HEK293 (cell line): ENCODE data around the gene GPATCH3.

ENCODE experiments used
- AEBP2 ChIP-seq: fragments of 450-650 bp; formaldehyde crosslinking; IDR thresholded peaks from 2 replicates; pipeline ENCODE4 v1.5.1; 2016; ENCODE audit warnings: missing biosample characterization, missing genetic modification characterization, borderline replicate concordance
- BCL6B ChIP-seq: fragments of 450-650 bp; formaldehyde crosslinking; IDR thresholded peaks from 2 replicates; pipeline ENCODE4 v1.5.1; 2017; ENCODE audit warnings: missing biosample characterization, missing genetic modification characterization
- HIC1 ChIP-seq: fragments of 450-650 bp; formaldehyde crosslinking; IDR thresholded peaks from 2 replicates; pipeline ENCODE4 v1.5.1; 2016; ENCODE audit warnings: missing biosample characterization, missing genetic modification characterization
- KLF1 ChIP-seq: fragments of 450-650 bp; formaldehyde crosslinking; IDR thresholded peaks from 2 replicates; pipeline ENCODE4 v1.5.1; 2016; ENCODE audit warnings: missing biosample characterization, missing genetic modification characterization
- KLF17 ChIP-seq: fragments of 450-650 bp; formaldehyde crosslinking; IDR thresholded peaks from 2 replicates; pipeline ENCODE4 v1.5.1; 2016; ENCODE audit warnings: missing biosample characterization, missing genetic modification characterization
- RBAK ChIP-seq: fragments of 450-650 bp; formaldehyde crosslinking; IDR thresholded peaks from 2 replicates; pipeline ENCODE4 v1.5.1; 2016; ENCODE audit warnings: missing biosample characterization, missing genetic modification characterization
- TSHZ1 ChIP-seq: fragments of 450-650 bp; formaldehyde crosslinking; IDR thresholded peaks from 2 replicates; pipeline ENCODE4 v1.5.1; 2016; ENCODE audit warnings: missing biosample characterization, missing genetic modification characterization, borderline replicate concordance
- YY2 ChIP-seq: fragments of 450-650 bp; formaldehyde crosslinking; IDR thresholded peaks from 2 replicates; pipeline ENCODE4 v1.5.1; 2016; ENCODE audit warnings: missing biosample characterization, missing genetic modification characterization
- ZBTB26 ChIP-seq: fragments of 450-650 bp; formaldehyde crosslinking; optimal IDR thresholded peaks from 2 replicates; pipeline ENCODE3; 2016; ENCODE audit warnings: missing biosample characterization, mild to moderate bottlenecking, missing genetic modification characterization
- ZIC2 ChIP-seq: fragments of 450-650 bp; formaldehyde crosslinking; IDR thresholded peaks from 2 replicates; pipeline ENCODE4 v1.5.1; 2016; ENCODE audit warnings: missing biosample characterization, missing genetic modification characterization
- ZNF114 ChIP-seq: fragments of 450-650 bp; formaldehyde crosslinking; IDR thresholded peaks from 2 replicates; pipeline ENCODE4 v1.5.0; 2017; ENCODE audit warnings: missing biosample characterization, missing genetic modification characterization
- ZNF146 ChIP-seq: fragments of 450-650 bp; formaldehyde crosslinking; IDR thresholded peaks from 2 replicates; pipeline ENCODE4 v1.5.1; 2016; ENCODE audit warnings: missing biosample characterization, missing genetic modification characterization
- ZNF248 ChIP-seq: fragments of 450-650 bp; formaldehyde crosslinking; IDR thresholded peaks from 2 replicates; pipeline ENCODE4 v1.5.1; 2017; ENCODE audit warnings: missing biosample characterization, missing genetic modification characterization
- ZNF324 ChIP-seq: fragments of 450-650 bp; formaldehyde crosslinking; IDR thresholded peaks from 2 replicates; pipeline ENCODE4 v1.5.1; 2016; ENCODE audit warnings: missing biosample characterization, missing genetic modification characterization
- ZNF354C ChIP-seq: fragments of 450-650 bp; formaldehyde crosslinking; IDR thresholded peaks from 2 replicates; pipeline ENCODE4 v1.5.1; 2016; ENCODE audit warnings: missing biosample characterization, missing genetic modification characterization, low read depth, borderline replicate concordance
- ZNF449 ChIP-seq: fragments of 450-650 bp; formaldehyde crosslinking; IDR thresholded peaks from 2 replicates; pipeline ENCODE4 v1.5.1; 2017; ENCODE audit warnings: missing biosample characterization, mild to moderate bottlenecking, missing genetic modification characterization, moderate library complexity
- ZNF518A ChIP-seq: fragments of 450-650 bp; formaldehyde crosslinking; conservative IDR thresholded peaks from 2 replicates; pipeline ENCODE4 v1.5.1; 2016; ENCODE audit warnings: low read depth, missing biosample characterization, missing genetic modification characterization
- ZNF544 ChIP-seq: fragments of 450-650 bp; formaldehyde crosslinking; IDR thresholded peaks from 2 replicates; pipeline ENCODE4 v1.5.0; 2017; ENCODE audit warnings: missing biosample characterization, missing genetic modification characterization
- ZNF621 ChIP-seq: fragments of 450-650 bp; formaldehyde crosslinking; IDR thresholded peaks from 2 replicates; pipeline ENCODE4 v1.5.1; 2017; ENCODE audit warnings: missing biosample characterization, missing genetic modification characterization
- ZNF654 ChIP-seq: fragments of 450-650 bp; formaldehyde crosslinking; IDR thresholded peaks from 2 replicates; pipeline ENCODE4 v1.5.1; 2016; ENCODE audit warnings: low read depth, missing biosample characterization, missing genetic modification characterization
- ZNF670 ChIP-seq: fragments of 450-650 bp; formaldehyde crosslinking; IDR thresholded peaks from 2 replicates; pipeline ENCODE4 v1.5.1; 2016; ENCODE audit warnings: missing biosample characterization, missing genetic modification characterization, low read depth
- ZNF768 ChIP-seq: fragments of 450-650 bp; formaldehyde crosslinking; IDR thresholded peaks from 2 replicates; pipeline ENCODE4 v1.5.1; 2018; ENCODE audit warnings: missing biosample characterization, mild to moderate bottlenecking, missing genetic modification characterization

Gene GPATCH3

GRCh38 chr1:26853156-26853555 lies 47.1 kb downstream of the GPATCH3 start (continued):
- no peak for TF ChIP-seq ZNF114 (tag by site-specific recombination)
- TF ChIP-seq ZNF544 (tag by site-specific recombination) = no peak
- no peak for TF ChIP-seq ZNF768 (tag by site-specific recombination)
- peak; percentile 43; the same call in 1 of the 2 replicates for TF ChIP-seq KLF17 (tag by site-specific recombination)
- no peak for TF ChIP-seq AEBP2
- no peak for TF ChIP-seq ZNF146 (tag by site-specific recombination)
- TF ChIP-seq YY2 = no peak
- no peak for TF ChIP-seq ZNF670 (tag by site-specific recombination)
- TF ChIP-seq ZNF354C (tag by site-specific recombination) = no peak
- peak; percentile 54 for TF ChIP-seq ZIC2
- no peak; the same call in 1 of the 2 replicates for TF ChIP-seq HIC1 (tag by site-specific recombination)
- peak; percentile 66 for TF ChIP-seq ZNF654
- no peak for TF ChIP-seq ZNF518A
- no peak for TF ChIP-seq BCL6B (tag by site-specific recombination)
- no peak for TF ChIP-seq ZNF248 (tag by site-specific recombination)
- TF ChIP-seq ZBTB26 (tag by site-specific recombination) = no peak
- TF ChIP-seq TSHZ1 = no peak
- no peak for TF ChIP-seq ZNF449 (tag by site-specific recombination)
- no peak for TF ChIP-seq ZNF621 (tag by site-specific recombination)
- TF ChIP-seq RBAK (tag by site-specific recombination) = no peak
- peak; percentile 35; the same call in 1 of the 2 replicates for TF ChIP-seq KLF1 (tag by site-specific recombination)
- no peak for TF ChIP-seq ZNF324 (tag by site-specific recombination)
